Stimulated activated CD8-positive, alpha-beta memory T cell treated with anti-CD3 and anti-CD28 coated beads, Interleukin-15, amount 100 ng/mL, for 24 hours (primary cell): ENCODE results near the gene TRPC1.

Experiments
- DNase-seq: peaks from one replicate; pipeline ENCODE4 v3.0.0-alpha.2; 2020; ENCODE audit warnings: low read depth

TRPC1 gene

DNA sequence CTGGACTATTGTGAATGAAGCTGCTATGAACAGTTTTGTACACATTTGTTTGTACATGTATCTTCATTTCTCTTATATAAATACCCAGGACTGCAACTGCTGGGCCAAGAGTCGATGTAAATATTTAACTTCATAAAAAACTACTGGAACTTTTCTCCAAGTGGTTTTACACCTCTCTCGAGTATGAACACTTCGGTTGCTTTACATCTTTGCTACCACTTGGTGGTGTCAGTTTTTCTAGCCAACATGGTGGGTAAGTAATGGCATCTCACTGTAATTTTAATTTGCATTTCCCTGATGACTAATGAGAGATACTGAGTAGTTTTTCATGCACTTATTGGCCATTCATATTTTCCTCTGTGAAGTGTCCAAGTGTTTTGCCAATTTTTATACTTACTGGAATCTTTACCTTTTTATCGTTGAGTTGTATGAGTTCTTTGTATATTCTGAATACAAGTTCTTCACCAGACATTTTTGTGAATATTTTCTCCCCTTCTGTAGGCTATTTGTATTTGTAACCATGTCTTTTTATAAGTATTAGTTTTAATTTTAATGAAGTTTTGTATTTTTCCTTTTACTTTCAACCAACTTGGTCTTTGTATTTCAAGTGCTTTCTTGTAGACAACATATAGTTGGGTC, 120.6 kb downstream of the TRPC1 start:
- no peak for DNase-seq

- no peak for DNase-seq
Measured at GRCh38 chr3:142846779-142847577, 123.1 kb downstream of the TRPC1 start.

DNA sequence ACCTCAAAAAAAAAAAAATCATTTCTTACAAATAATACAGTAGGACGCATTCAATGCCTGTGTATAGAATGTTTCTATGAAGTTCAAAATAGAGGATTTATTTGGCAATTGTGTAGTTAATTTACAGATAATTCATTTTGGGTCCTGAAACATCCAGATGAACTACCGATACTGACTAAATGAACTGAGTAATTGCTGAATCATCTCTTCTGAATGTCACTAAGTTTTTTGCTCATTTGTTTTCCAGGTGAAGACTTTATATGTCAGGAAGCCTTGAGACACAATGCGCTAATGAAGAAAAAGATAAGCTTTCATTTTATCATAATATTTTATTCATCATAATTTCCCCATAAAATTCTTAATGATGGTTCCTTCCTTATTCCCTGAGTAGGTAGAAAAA, 125.3 kb downstream of the TRPC1 start:
- no peak for DNase-seq

- no peak for DNase-seq
Measured at GRCh38 chr3:142850395-142851023, 126.7 kb downstream of the TRPC1 start.

DNA sequence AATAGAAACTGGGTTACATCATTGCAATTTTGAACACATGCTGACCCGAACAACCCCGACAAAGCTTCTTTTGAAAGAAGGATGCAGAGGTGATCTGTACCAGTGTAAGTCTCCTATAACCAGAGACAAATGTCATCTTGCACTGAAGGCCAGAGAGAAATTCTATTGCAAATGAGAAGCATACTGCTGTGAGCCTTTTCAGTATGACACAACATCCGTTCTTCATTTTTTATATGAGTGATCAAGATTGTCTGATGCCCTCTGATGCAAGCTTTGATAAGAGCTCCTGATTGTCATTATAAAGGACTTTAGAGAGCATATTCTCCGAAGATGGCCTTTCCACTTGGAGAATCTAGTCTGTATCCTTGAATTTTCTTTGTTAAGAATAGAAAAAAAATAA, 128.2 kb downstream of the TRPC1 start:
- DNase-seq = no peak

- DNase-seq = no peak
Measured at GRCh38 chr3:142853270-142854168, 129.7 kb downstream of the TRPC1 start.

GRCh38 chr3:142857056-142857455, 133.2 kb downstream of the TRPC1 start:
- DNase-seq = no peak
